OCI-LY3 (cell line): ENCODE data around the gene HMGB1.

Experiments used
- H2AFZ ChIP-seq: fragments of 200-600, 300-600 bp; shearing (Covaris generic); 2 replicates; pipeline ENCODE4 v1.6.0; 2014; ENCODE audit warnings: antibody characterized with exemption, low read depth, low read length
- H3K27ac ChIP-seq: fragments of 200-600, 300-600 bp; sonication (generic); 2 replicates; pipeline ENCODE4 v1.5.1; 2014; ENCODE audit warnings: mild to moderate bottlenecking, low read length, moderate library complexity, mixed read lengths
- H3K27me3 ChIP-seq: fragments of 200-600, 300-600 bp; sonication (generic); 2 replicates; pipeline ENCODE4 v1.6.1; 2014; ENCODE audit warnings: low read depth, low read length, mixed read lengths
- H3K36me3 ChIP-seq: fragments of 200-600, 300-600 bp; sonication (generic); replicated peaks from 2 replicates; pipeline ENCODE3; 2014; ENCODE audit warnings: low read depth, low read length, mixed read lengths
- H3K4me1 ChIP-seq: fragments of 300-600, 200-600 bp; sonication (generic); 2 replicates; pipeline ENCODE4 v1.6.1; 2014; ENCODE audit warnings: low read length, mixed read lengths
- H3K4me2 ChIP-seq: fragments of 200-600, 300-600 bp; sonication (generic); 2 replicates; pipeline ENCODE4 v1.6.1; 2014; ENCODE audit warnings: low read length, mixed read lengths
- H3K4me3 ChIP-seq: fragments of 300-600, 200-600 bp; sonication (generic); 2 replicates; pipeline ENCODE4 v1.5.1; 2014; ENCODE audit warnings: antibody characterized with exemption, mild to moderate bottlenecking, low read length, moderate library complexity
- H3K79me2 ChIP-seq: fragments of 300-600, 200-600 bp; shearing (Covaris generic); 2 replicates; pipeline ENCODE4 v1.6.1; 2014; ENCODE audit warnings: mild to moderate bottlenecking, low read length, mixed read lengths
- H3K9ac ChIP-seq: fragments of 300-600, 200-600 bp; shearing (Covaris generic); 2 replicates; pipeline ENCODE4 v1.6.0; 2014; ENCODE audit warnings: mild to moderate bottlenecking, low read length, moderate library complexity
- H3K9me3 ChIP-seq: fragments of 200-600, 300-600 bp; shearing (Covaris generic); 2 replicates; pipeline ENCODE4 v1.6.1; 2014; ENCODE audit warnings: low read length, mixed read lengths; ENCODE audit not compliant: insufficient read depth
- H4K20me1 ChIP-seq: fragments of 200-600, 300-600 bp; sonication (generic); 2 replicates; pipeline ENCODE4 v1.6.1; 2016; ENCODE audit warnings: low read length, mixed read lengths; ENCODE audit not compliant: insufficient read depth
- EZH2phosphoT487 ChIP-seq: fragments of 200-600 bp; shearing (Covaris generic); IDR thresholded peaks from 2 replicates; pipeline ENCODE4 v1.6.1; 2018; ENCODE audit warnings: antibody characterized with exemption, mixed run types, low read depth
- TF ChIP-seq, protein P1 (sequence below): fragments of 200-600, 300-600 bp; sonication (generic); IDR thresholded peaks from 2 replicates; pipeline ENCODE4 v1.5.1; 2014; ENCODE audit warnings: antibody characterized with exemption, low read length, low read depth

Gene HMGB1

DNA sequence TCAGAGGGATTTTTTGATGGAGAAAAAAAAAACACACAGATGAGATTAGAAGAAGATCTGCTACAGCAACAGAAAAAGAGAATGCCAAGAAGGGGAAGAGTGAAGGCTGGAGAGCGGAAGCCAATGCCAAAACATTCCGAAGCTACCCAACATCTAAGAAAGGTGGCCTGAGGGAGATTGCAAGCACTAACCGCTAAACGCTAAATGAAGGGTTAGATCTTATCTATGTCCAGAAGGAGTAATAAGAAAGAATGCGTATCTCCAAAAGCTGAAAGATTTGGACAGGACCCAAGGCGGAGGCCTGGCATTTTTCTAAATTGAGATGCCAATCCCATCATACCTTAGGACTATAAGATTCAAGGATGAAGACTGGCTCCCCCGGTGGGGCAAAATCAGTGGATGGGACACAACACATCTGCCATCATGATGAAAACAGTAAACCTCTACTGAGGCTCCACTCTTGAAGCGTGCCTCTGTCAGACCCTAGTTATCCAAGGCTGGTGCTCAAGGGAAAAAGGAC, 15.6 kb upstream of the HMGB1 start:
- Histone ChIP-seq H2AFZ (no peak overlapping the region), H3K27ac (no peak overlapping the region), H3K79me2 (no peaks in the 10 kb centered on the region), H4K20me1 (no peaks in the 10 kb centered on the region), H3K4me2 (no peak overlapping the region), H3K9ac (no peak overlapping the region), H3K4me3 (no peak overlapping the region), H3K27me3 (peaks cover 54% of the 10 kb centered on the region), H3K4me1 (peaks cover 16% of the 10 kb centered on the region), H3K36me3 (no peaks in the 10 kb centered on the region), H3K9me3 (no peaks in the 10 kb centered on the region)
- TF ChIP-seq EZH2phosphoT487 = no peak
- TF ChIP-seq, protein P1, sequence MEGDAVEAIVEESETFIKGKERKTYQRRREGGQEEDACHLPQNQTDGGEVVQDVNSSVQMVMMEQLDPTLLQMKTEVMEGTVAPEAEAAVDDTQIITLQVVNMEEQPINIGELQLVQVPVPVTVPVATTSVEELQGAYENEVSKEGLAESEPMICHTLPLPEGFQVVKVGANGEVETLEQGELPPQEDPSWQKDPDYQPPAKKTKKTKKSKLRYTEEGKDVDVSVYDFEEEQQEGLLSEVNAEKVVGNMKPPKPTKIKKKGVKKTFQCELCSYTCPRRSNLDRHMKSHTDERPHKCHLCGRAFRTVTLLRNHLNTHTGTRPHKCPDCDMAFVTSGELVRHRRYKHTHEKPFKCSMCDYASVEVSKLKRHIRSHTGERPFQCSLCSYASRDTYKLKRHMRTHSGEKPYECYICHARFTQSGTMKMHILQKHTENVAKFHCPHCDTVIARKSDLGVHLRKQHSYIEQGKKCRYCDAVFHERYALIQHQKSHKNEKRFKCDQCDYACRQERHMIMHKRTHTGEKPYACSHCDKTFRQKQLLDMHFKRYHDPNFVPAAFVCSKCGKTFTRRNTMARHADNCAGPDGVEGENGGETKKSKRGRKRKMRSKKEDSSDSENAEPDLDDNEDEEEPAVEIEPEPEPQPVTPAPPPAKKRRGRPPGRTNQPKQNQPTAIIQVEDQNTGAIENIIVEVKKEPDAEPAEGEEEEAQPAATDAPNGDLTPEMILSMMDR = no peak

DNA sequence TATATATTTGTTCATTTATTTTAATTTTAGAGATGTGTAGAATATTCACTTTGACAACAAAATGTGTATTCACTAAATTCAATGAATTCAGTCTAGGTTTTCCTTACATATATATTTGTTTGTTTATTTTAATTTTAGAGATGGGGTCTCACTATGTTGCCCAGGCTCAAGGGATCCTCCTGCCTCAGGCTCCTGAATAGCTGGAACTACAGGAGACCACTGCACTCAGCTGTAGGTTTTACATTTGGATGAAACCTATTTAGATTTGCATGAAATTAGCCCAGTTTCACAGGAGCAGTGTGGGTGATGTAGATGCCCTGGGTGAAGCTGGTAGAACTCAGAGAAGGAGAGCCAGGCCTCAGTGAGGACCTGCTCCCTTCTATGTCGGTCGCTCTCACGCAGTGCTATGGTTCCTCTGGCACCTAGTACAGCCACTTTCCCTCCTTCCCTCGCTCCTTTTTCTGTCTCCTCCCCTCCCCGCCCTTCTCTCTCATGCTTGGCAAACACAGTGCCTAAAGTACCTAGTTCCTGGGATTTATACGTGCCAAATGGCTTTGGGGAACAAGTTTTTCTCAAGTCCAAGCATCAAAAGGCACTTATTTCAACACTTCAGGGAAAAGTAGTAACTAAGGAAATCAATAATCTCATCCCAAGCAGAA, 14.7 kb upstream of the HMGB1 start:
- Histone ChIP-seq H3K9me3 (no peaks in the 10 kb centered on the region), H3K9ac (no peak overlapping the region), H3K4me2 (no peak overlapping the region), H3K36me3 (no peaks in the 10 kb centered on the region), H3K4me1 (peaks cover 16% of the 10 kb centered on the region), H3K79me2 (no peaks in the 10 kb centered on the region), H3K27ac (no peak overlapping the region), H4K20me1 (no peaks in the 10 kb centered on the region), H2AFZ (no peak overlapping the region), H3K4me3 (no peak overlapping the region), H3K27me3 (peaks cover 45% of the 10 kb centered on the region)
- no peak for TF ChIP-seq EZH2phosphoT487
- TF ChIP-seq, protein P1 = no peak

DNA sequence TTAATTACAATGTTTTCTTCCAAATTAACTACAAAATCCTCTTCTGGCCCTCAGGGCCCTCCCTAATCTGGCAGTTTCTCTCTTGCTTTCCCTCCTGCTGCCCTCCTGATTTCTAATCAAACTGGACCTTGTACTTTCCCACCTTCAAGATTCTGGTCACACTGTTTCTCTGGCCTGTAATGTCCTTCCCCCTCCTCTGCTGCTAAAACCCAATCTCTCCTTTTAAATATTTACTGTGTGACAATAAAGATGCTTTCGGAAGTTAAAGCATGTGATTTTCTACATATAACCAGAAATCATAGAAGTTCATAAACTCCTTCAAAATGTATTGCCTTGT, 14.1 kb upstream of the HMGB1 start:
- peaks cover 16% of the 10 kb centered on the region for H3K4me1 ChIP-seq
- no peaks in the 10 kb centered on the region for H3K79me2 ChIP-seq
- no peaks in the 10 kb centered on the region for H3K36me3 ChIP-seq
- no peak for TF ChIP-seq EZH2phosphoT487
- TF ChIP-seq, protein P1 = no peak
- no peak overlapping the region for H3K9ac ChIP-seq
- peaks cover 42% of the 10 kb centered on the region for H3K27me3 ChIP-seq
- no peak overlapping the region for H3K27ac ChIP-seq
- no peak overlapping the region for H2AFZ ChIP-seq
- no peak overlapping the region for H3K4me3 ChIP-seq
- no peaks in the 10 kb centered on the region for H4K20me1 ChIP-seq
- H3K9me3 ChIP-seq = no peaks in the 10 kb centered on the region
- no peak overlapping the region for H3K4me2 ChIP-seq

DNA sequence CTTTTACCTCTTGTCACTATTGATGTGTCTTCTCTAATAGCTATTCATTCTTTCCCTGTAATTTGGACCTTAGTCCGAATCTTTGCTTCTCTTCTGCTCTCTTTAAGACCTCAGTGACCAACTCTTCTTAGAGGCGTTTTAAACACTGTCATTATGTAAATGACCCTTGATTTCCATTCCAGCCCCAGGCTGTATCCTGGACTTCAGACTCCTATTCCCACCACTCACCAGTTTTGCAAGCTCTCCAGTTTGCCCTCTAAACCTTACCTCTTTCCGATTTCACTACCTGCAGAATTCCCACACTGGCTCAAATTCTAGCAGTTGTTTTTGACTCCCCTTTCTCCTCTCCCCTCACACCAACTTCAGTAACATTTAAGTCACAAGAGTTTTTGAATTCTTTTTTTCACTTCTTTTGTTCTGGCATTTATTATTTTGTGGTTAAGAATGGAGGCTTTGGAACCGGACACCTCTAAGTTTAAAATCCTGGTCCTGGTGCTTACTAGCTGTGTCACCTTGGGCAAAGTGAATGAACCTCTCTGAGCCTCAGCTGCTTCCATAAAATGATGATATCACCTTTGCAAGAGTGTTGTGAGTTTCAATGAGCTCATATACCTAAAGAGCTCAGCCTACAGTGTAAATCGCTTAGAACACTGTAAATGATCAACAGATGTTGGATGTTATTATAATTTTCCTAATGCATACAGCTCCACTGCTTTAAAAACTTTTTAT, 13.6 kb upstream of the HMGB1 start:
- Histone ChIP-seq H3K27ac (no peak overlapping the region), H3K4me1 (peaks cover 16% of the 10 kb centered on the region), H4K20me1 (no peaks in the 10 kb centered on the region), H3K9me3 (no peaks in the 10 kb centered on the region), H3K4me2 (no peak overlapping the region), H3K4me3 (no peak overlapping the region), H2AFZ (no peak overlapping the region), H3K9ac (no peak overlapping the region), H3K27me3 (peaks cover 38% of the 10 kb centered on the region), H3K79me2 (no peaks in the 10 kb centered on the region), H3K36me3 (no peaks in the 10 kb centered on the region)
- TF ChIP-seq, protein P1 = no peak
- TF ChIP-seq EZH2phosphoT487 = no peak
